CD14-positive monocyte (primary cell): ENCODE measurements around the gene CYFIP2. TPM values are rescaled to one million over a fixed set of nuclear protein-coding genes. Genes with fewer than 3 reads are reported as not detected.
A peak's percentile ranks its signal among the peaks of the same experiment; 100 is the strongest.

Source experiments
- DNase-seq, 3 donors: peaks; one replicate each; pipeline ENCODE4 v3.0.0-alpha.2; 2011 to 2022
- H2AFZ ChIP-seq: 2 replicates; pipeline ENCODE4 v1.6.0; 2012; ENCODE audit warnings: mild to moderate bottlenecking, low read depth, low read length, inconsistent platforms; ENCODE audit not compliant: insufficient read depth, poor library complexity, severe bottlenecking
- H3K27ac ChIP-seq, 2 donors: 1 replicate in 1 of 2; 2 replicates in 1 of 2; pipeline ENCODE4 v1.5.1; 2012 to 2013; ENCODE audit warnings: low read length in 2 of 2, control low read depth in 1 of 2, inconsistent platforms in 1 of 2, low read depth in 1 of 2, mild to moderate bottlenecking in 1 of 2
- H3K27me3 ChIP-seq, 2 donors: one replicate each; pipeline versions ENCODE4 v1.6.0 to v1.6.1; 2011 to 2013; ENCODE audit warnings: low read length in 2 of 2; ENCODE audit not compliant: control insufficient read depth in 2 of 2, insufficient read depth in 2 of 2
- H3K36me3 ChIP-seq, 2 donors: replicated peaks in 1 of 2; 1 replicate in 1 of 2; 2 replicates in 1 of 2; pipeline versions ENCODE4 v1.5.1 to v1.6.1; 2012 to 2013; ENCODE audit warnings: low read length in 2 of 2, control low read depth in 1 of 2, inconsistent platforms in 1 of 2, mild to moderate bottlenecking in 1 of 2; ENCODE audit not compliant: insufficient read depth in 2 of 2, control insufficient read depth in 1 of 2
- H3K4me1 ChIP-seq, 2 donors: 1 replicate in 1 of 2; 2 replicates in 1 of 2; pipeline versions ENCODE4 v1.5.1 to v1.6.1; 2012 to 2013; ENCODE audit warnings: low read length in 2 of 2, control low read depth in 1 of 2, inconsistent platforms in 1 of 2, mild to moderate bottlenecking in 1 of 2, moderate library complexity in 1 of 2; ENCODE audit not compliant: insufficient read depth in 2 of 2, control insufficient read depth in 1 of 2
- H3K4me2 ChIP-seq: replicated peaks from 2 replicates; pipeline ENCODE3; 2012; ENCODE audit warnings: low read length, moderate library complexity, mild to moderate bottlenecking; ENCODE audit not compliant: poor library complexity, severe bottlenecking; ENCODE audit errors: extremely low read depth
- H3K4me3 ChIP-seq, 3 experiments: fragments of 200-600 bp in 1 of 3; sonication (generic) in 1 of 3; replicated peaks in 1 of 3; 1 replicate in 2 of 3; 2 replicates in 1 of 3; pipeline ENCODE4 v1.5.1; 2011 to 2013; ENCODE audit warnings: low read length in 3 of 3, mild to moderate bottlenecking in 3 of 3, control low read depth in 2 of 3, low read depth in 2 of 3, inconsistent platforms in 1 of 3, moderate library complexity in 1 of 3
- H3K79me2 ChIP-seq: 2 replicates; pipeline ENCODE4 v1.6.0; 2012; ENCODE audit warnings: mild to moderate bottlenecking, control low read depth, inconsistent platforms, low read length, moderate library complexity; ENCODE audit not compliant: insufficient read depth
- H3K9ac ChIP-seq: 2 replicates; pipeline ENCODE4 v1.6.0; 2017; ENCODE audit warnings: low read length, mild to moderate bottlenecking; ENCODE audit not compliant: insufficient read depth, poor library complexity, severe bottlenecking
- H3K9me3 ChIP-seq, 2 donors: replicated peaks in 1 of 2; 1 replicate in 1 of 2; 2 replicates in 1 of 2; pipeline versions ENCODE4 v1.5.1 to v1.6.1; 2012 to 2013; ENCODE audit warnings: low read length in 2 of 2, control low read depth in 1 of 2; ENCODE audit not compliant: control insufficient read depth in 1 of 2, insufficient read depth in 1 of 2
- H4K20me1 ChIP-seq: 2 replicates; pipeline ENCODE4 v1.6.0; 2012; ENCODE audit warnings: mild to moderate bottlenecking, low read length, control low read depth, moderate library complexity; ENCODE audit not compliant: insufficient read depth
- H3K27ac Mint-ChIP-seq, 7 donors: one replicate each; pipeline ENCODE4 v1.8.0; 2020; ENCODE audit warnings: mild to moderate bottlenecking in 7 of 7, mixed read lengths in 7 of 7, moderate library complexity in 6 of 7, inconsistent platforms in 2 of 7
- H3K27me3 Mint-ChIP-seq, 3 donors: one replicate each; pipeline ENCODE4 v1.8.0; 2021 to 2022; ENCODE audit warnings: low read depth in 3 of 3, mild to moderate bottlenecking in 3 of 3, mixed read lengths in 3 of 3, moderate library complexity in 3 of 3, inconsistent platforms in 1 of 3
- H3K36me3 Mint-ChIP-seq, 2 donors: one replicate each; pipeline ENCODE4 v1.8.0; 2020; ENCODE audit warnings: mixed read lengths in 2 of 2, inconsistent platforms in 1 of 2, mild to moderate bottlenecking in 1 of 2
- H3K4me1 Mint-ChIP-seq: one replicate; pipeline ENCODE4 v1.8.0; 2020; ENCODE audit warnings: mild to moderate bottlenecking, mixed read lengths
- H3K4me3 Mint-ChIP-seq, 2 donors: one replicate each; pipeline ENCODE4 v1.8.0; 2020; ENCODE audit warnings: mild to moderate bottlenecking in 2 of 2, mixed read lengths in 2 of 2, moderate library complexity in 1 of 2
- H3K9me3 Mint-ChIP-seq, 7 donors: one replicate each; pipeline ENCODE4 v1.8.0; 2020 to 2022; ENCODE audit warnings: mixed read lengths in 7 of 7, mild to moderate bottlenecking in 6 of 7, moderate library complexity in 6 of 7, inconsistent platforms in 2 of 7
- WGBS: methylation state at CpG from one replicate; pipeline ENCODE4 v1.1.5; 2013; ENCODE audit warnings: missing lambda C conversion rate; ENCODE audit not compliant: insufficient coverage; 5-methylcytosine and 5-hydroxymethylcytosine counted together
- intact Hi-C, 2 donors: fragments of 100-400 bp; cut with micrococcal nuclease; formaldehyde crosslinking; loops; one replicate each; pipeline versions ENCODE4 v1.15.0 to v1.15.1; 2023
- polyA plus RNA-seq, 3 donors: library from polyadenylated mRNA; depleted of rRNA in 1 of 3; unstranded in 2 of 3; stranded (reverse) in 1 of 3; fragments of 300-500 nt in 2 of 3; fragments of >200 nt in 1 of 3; fragmentation: Illumina TruSeq in 2 of 3; gene quantifications; 1 replicate in 2 of 3; 2 replicates in 1 of 3; pipeline ENCODE4 v1.2.3, GENCODE V29; 2012 to 2021
- TF ChIP-seq, protein P1 (sequence below): fragments of 200-600 bp; IDR thresholded peaks from one replicate; pipeline ENCODE4 v1.8.0; 2022; ENCODE audit warnings: antibody characterized with exemption, mild to moderate bottlenecking

Gene CYFIP2
- polyA plus RNA-seq, 3 donors, result 33.6 to 45.6 (median 36.0) TPM

DNA sequence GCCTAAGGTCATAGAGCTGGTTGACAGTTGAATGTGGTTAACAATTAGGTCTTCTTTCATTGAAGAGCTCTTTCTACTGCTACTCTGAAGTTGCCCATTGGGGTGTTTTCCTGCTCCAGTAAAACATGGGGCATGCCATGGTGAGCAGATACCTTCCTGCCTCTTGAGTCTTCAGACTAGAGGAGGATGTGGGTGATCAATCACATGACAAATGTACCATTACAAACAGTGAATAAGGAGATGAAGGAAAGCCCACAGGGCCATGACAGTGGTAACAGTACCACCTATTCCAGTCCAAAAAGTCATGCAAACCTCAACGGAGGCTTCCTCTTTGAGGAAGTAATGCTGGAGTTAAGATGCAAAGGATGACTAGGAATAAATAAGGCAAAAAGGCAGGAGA, 73.5 kb downstream of the CYFIP2 start:
- no peaks in the 10 kb centered on the region for H3K9me3 ChIP-seq
- TF ChIP-seq, protein P1, sequence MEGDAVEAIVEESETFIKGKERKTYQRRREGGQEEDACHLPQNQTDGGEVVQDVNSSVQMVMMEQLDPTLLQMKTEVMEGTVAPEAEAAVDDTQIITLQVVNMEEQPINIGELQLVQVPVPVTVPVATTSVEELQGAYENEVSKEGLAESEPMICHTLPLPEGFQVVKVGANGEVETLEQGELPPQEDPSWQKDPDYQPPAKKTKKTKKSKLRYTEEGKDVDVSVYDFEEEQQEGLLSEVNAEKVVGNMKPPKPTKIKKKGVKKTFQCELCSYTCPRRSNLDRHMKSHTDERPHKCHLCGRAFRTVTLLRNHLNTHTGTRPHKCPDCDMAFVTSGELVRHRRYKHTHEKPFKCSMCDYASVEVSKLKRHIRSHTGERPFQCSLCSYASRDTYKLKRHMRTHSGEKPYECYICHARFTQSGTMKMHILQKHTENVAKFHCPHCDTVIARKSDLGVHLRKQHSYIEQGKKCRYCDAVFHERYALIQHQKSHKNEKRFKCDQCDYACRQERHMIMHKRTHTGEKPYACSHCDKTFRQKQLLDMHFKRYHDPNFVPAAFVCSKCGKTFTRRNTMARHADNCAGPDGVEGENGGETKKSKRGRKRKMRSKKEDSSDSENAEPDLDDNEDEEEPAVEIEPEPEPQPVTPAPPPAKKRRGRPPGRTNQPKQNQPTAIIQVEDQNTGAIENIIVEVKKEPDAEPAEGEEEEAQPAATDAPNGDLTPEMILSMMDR, result no peak
- 100% methylated on average over 1 of the region's 1 CpG for WGBS
- H2AFZ ChIP-seq, result no peak overlapping the region
- H3K4me2 ChIP-seq, result no peak overlapping the region
- no peak overlapping the region for H3K4me3 Mint-ChIP-seq
- H3K27ac Mint-ChIP-seq, result no peak overlapping the region
- peaks cover 0 to 96% of the 10 kb centered on the region in 2 donors for H3K36me3 ChIP-seq
- no peaks in the 10 kb centered on the region for H3K4me1 Mint-ChIP-seq
- H3K27me3 ChIP-seq, result no peaks in the 10 kb centered on the region
- no peak for DNase-seq
- H3K36me3 Mint-ChIP-seq, result peaks cover 57 to 60% of the 10 kb centered on the region in 2 donors
- H3K4me1 ChIP-seq, result peaks cover 0 to 6% of the 10 kb centered on the region in 2 donors
- H3K79me2 ChIP-seq, result no peaks in the 10 kb centered on the region
- no peak overlapping the region for H3K4me3 ChIP-seq
- no peak overlapping the region for H3K27ac ChIP-seq
- peaks cover 0 to 2% (median 0%) of the 10 kb centered on the region in 7 donors for H3K9me3 Mint-ChIP-seq
- no peaks in the 10 kb centered on the region for H4K20me1 ChIP-seq
- peaks cover 0 to 2% (median 1%) of the 10 kb centered on the region in 3 donors for H3K27me3 Mint-ChIP-seq
- intact Hi-C loops, result no loop called here
- no peak overlapping the region for H3K9ac ChIP-seq

DNA sequence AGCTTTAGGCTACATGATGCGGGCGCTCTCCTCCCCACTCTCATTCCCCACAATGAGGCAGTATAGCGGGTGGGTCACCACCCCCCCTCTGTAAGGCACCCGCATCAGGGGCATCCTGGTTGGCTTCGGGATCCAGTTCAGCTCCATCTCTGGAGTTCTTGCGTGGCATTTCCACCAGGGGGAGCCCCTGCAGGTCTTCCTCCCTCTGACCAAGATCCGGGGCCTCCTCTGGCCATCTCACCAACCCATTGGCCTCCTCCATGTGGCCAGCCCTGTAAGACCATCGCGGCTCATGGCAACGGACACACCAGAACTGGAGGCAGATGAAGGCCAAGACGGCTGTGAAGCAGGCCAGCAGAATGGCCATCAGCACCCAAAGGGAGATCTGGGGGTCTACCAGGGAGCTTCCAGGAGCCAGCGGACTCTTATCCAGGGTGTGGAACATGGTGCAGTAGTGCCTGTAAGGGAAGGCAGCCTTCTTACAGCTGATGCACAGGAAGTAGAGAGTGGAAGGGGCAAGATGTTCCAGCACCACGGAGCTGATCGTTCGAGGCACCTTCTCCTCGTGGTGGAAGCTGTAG, 77.0 kb downstream of the CYFIP2 start:
- Mint-ChIP-seq H3K36me3 (peaks cover 46 to 53% of the 10 kb centered on the region in 2 donors), H3K27ac (peak overlapping the region in 1 of 7 donors; percentile 23), H3K27me3 (peaks cover 0 to 1% (median 0%) of the 10 kb centered on the region in 3 donors), H3K4me3 (no peak overlapping the region), H3K4me1 (no peaks in the 10 kb centered on the region), H3K9me3 (peaks cover 0 to 2% (median 0%) of the 10 kb centered on the region in 7 donors)
- Histone ChIP-seq H3K79me2 (no peaks in the 10 kb centered on the region), H3K4me2 (no peak overlapping the region), H3K4me1 (no peaks in the 10 kb centered on the region), H3K9ac (no peak overlapping the region), H3K4me3 (no peak overlapping the region), H3K27me3 (no peaks in the 10 kb centered on the region), H4K20me1 (no peaks in the 10 kb centered on the region), H3K27ac (no peak overlapping the region), H3K36me3 (peaks cover 0 to 81% of the 10 kb centered on the region in 2 donors), H3K9me3 (no peaks in the 10 kb centered on the region), H2AFZ (no peak overlapping the region)
- intact Hi-C loops, result loop anchor here in 1 of 2 donors (10.0 kb wide), 1 partner anchor 72 kb away; no protein-coding TSS in a partner anchor
- WGBS, result 95% methylated on average over 12 of the region's 16 CpGs
- TF ChIP-seq, protein P1, result peak; percentile 68
- DNase-seq, result peak in 2 of 3 donors; percentile 6 to 25
